Vein endothelial cell (primary cell): ENCODE data around the gene CYFIP1. TPM values are rescaled to one million over a fixed set of nuclear protein-coding genes. Genes with fewer than 3 reads are reported as not detected.

Experiments
- total RNA-seq: library from RNA; depleted of rRNA; stranded (reverse); fragments of >200 nt; gene quantifications from 2 replicates; pipeline ENCODE4 v1.2.3, GENCODE V29; 2012

CYFIP1 gene
- total RNA-seq: 102 and 111 TPM in 2 replicates

GRCh38 chr15:22980189-22981050 is at the start of gene CYFIP1:
CYFIP1 (minus strand) TSS chr15:22980368; CDS start chr15:22947285, 33,083 bp downstream.

GRCh38 chr15:22838292-22839042 is 141.7 kb downstream of the CYFIP1 start, which contains the start of gene NIPA2:
NIPA2 (plus strand) TSS chr15:22838666; CDS start chr15:22851732, 13,066 bp downstream.

Other genes starting within 250 kb of the CYFIP1 start
- 18.0 and 18.2 TPM in 2 replicates for gene NIPA1, start 193.7 kb downstream of the CYFIP1 start, total RNA-seq
- gene NIPA2, start 141.7 kb downstream of the CYFIP1 start, total RNA-seq: 55.5 and 96.0 TPM in 2 replicates
- gene TUBGCP5, start 59.2 kb upstream of the CYFIP1 start, total RNA-seq: 21.2 and 31.1 TPM in 2 replicates
- not detected in 2 replicates for gene GOLGA6L1, start 156.5 kb upstream of the CYFIP1 start, total RNA-seq